Measurements from ENCODE around the gene CMIP.

The CMIP gene

DNA sequence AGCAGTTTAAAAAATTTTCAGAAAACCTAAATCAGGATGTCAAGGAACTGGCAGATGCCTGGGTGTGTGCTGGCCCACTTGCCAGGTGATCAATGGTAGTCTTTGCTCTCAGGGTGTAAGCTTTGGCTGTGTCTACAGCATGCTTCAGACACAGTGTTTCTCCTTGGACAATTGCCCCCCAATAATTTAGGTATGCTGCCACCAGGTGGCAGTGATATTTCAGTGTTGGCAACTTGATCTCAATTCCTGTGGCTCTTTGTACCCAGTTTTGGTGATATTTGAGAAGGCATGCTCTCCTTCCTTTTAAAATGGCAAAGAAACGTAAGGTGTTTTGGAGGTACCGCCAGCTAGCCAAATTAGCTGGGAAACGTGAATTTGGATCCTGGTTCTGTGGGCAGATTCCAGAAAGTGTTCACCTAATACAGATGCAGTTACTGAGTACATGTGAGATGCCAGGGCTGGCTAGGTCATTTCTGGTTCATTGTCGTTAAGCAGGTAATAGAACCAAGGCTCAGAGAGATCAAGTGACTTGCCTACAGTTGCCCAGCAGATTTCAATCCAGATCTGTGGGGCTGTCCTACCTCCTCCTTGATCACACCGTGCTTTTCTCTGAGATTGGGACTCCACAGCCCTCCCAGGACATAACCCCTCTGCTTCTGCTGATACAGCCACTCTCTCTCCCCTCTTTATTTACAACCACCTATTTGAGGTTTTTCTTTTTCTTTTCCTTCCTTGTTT lies 178.9 kb downstream of the CMIP start:
- TF ChIP-seq, protein P1, sequence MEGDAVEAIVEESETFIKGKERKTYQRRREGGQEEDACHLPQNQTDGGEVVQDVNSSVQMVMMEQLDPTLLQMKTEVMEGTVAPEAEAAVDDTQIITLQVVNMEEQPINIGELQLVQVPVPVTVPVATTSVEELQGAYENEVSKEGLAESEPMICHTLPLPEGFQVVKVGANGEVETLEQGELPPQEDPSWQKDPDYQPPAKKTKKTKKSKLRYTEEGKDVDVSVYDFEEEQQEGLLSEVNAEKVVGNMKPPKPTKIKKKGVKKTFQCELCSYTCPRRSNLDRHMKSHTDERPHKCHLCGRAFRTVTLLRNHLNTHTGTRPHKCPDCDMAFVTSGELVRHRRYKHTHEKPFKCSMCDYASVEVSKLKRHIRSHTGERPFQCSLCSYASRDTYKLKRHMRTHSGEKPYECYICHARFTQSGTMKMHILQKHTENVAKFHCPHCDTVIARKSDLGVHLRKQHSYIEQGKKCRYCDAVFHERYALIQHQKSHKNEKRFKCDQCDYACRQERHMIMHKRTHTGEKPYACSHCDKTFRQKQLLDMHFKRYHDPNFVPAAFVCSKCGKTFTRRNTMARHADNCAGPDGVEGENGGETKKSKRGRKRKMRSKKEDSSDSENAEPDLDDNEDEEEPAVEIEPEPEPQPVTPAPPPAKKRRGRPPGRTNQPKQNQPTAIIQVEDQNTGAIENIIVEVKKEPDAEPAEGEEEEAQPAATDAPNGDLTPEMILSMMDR (IDR thresholded peaks at IDR 0.05; ENCODE audit: insufficient read depth, low read length, poor library complexity, severe bottlenecking): peak; percentile 62
- no peak for DNase-seq (ENCODE audit: extremely low read depth, insufficient read length)
- Histone ChIP-seq H3K36me3 (ENCODE audit: control insufficient read depth, insufficient read depth, low read length) (no peaks in the 10 kb centered on the region; the same call in 1 of the 2 replicates), H3K27me3 (replicated peaks; ENCODE audit: control insufficient read depth, insufficient read depth, low read length) (no peaks in the 10 kb centered on the region), H3K4me3 (replicated peaks; ENCODE audit: low read depth, low read length) (no peak overlapping the region)

DNA sequence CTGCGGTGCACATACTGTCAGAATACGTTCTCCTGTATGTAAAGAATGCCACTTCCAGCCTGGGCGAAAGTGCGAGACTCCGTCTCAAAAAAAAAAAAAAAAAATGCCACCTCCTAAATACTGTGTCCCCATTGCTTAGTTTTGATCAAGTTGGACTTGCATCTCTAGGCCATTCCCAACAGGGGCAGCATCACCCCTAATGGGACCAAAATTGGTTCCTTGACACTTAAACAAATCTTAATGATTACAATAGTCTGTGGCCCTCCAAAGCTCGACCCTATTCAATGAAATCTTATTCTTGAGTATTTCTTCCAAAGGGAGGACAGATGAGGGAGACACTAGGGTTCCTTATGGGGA lies 179.8 kb downstream of the CMIP start:
- no peak for DNase-seq (ENCODE audit: extremely low read depth, insufficient read length)
- TF ChIP-seq, protein P1 (IDR thresholded peaks at IDR 0.05; ENCODE audit: insufficient read depth, low read length, poor library complexity, severe bottlenecking): no peak
- H3K4me3 ChIP-seq (replicated peaks; ENCODE audit: low read depth, low read length): no peak overlapping the region
- no peaks in the 10 kb centered on the region; the same call in 1 of the 2 replicates for H3K36me3 ChIP-seq (ENCODE audit: control insufficient read depth, insufficient read depth, low read length)
- no peaks in the 10 kb centered on the region for H3K27me3 ChIP-seq (replicated peaks; ENCODE audit: control insufficient read depth, insufficient read depth, low read length)

- H3K27me3 ChIP-seq (replicated peaks; ENCODE audit: control insufficient read depth, insufficient read depth, low read length): no peaks in the 10 kb centered on the region
- no peaks in the 10 kb centered on the region; the same call in 1 of the 2 replicates for H3K36me3 ChIP-seq (ENCODE audit: control insufficient read depth, insufficient read depth, low read length)
- H3K4me3 ChIP-seq (replicated peaks; ENCODE audit: low read depth, low read length): no peak overlapping the region
- TF ChIP-seq, protein P1 (IDR thresholded peaks at IDR 0.05; ENCODE audit: insufficient read depth, low read length, poor library complexity, severe bottlenecking): no peak
- peak; percentile 38 for DNase-seq (ENCODE audit: extremely low read depth, insufficient read length)
Measured at GRCh38 chr16:81624760-81625543, 180.3 kb downstream of the CMIP start.

- DNase-seq (ENCODE audit: extremely low read depth, insufficient read length): peak; percentile 41
- H3K4me3 ChIP-seq (replicated peaks; ENCODE audit: low read depth, low read length): peak overlapping the region; percentile 54
- no peaks in the 10 kb centered on the region for H3K27me3 ChIP-seq (replicated peaks; ENCODE audit: control insufficient read depth, insufficient read depth, low read length)
- H3K36me3 ChIP-seq (ENCODE audit: control insufficient read depth, insufficient read depth, low read length): no peaks in the 10 kb centered on the region; the same call in 1 of the 2 replicates
- TF ChIP-seq, protein P1 (IDR thresholded peaks at IDR 0.05; ENCODE audit: insufficient read depth, low read length, poor library complexity, severe bottlenecking): no peak
Measured at GRCh38 chr16:81625544-81626153, 181.0 kb downstream of the CMIP start.

DNA sequence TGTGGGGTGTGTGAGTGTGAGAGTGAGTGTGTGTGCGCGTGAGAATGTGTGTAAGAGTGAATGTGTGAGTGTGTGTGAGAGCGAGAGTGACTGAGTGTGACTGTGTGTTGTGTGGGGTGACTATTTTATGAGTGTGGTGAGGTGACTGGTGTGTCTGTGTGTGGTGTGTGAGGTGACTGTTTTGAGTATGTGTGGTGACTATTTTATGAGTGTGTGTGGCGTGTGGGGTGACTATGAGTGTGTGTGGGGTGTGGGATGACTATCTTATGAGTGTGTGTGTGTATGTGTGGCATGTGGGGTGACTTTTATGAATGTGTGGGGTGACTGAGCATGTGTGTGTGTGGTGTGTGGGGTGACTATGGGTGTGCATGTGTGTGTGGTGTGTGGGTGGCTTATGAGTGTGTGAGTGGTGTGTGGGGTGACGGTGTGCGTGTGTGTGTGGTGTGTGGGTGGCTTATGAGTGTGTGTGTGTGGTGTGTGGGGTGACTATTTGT lies 181.6 kb downstream of the CMIP start:
- DNase-seq (ENCODE audit: extremely low read depth, insufficient read length): no peak
- Histone ChIP-seq H3K27me3 (replicated peaks; ENCODE audit: control insufficient read depth, insufficient read depth, low read length) (no peaks in the 10 kb centered on the region), H3K4me3 (replicated peaks; ENCODE audit: low read depth, low read length) (peak overlapping the region; percentile 54), H3K36me3 (ENCODE audit: control insufficient read depth, insufficient read depth, low read length) (no peaks in the 10 kb centered on the region; the same call in 1 of the 2 replicates)
- TF ChIP-seq, protein P1 (IDR thresholded peaks at IDR 0.05; ENCODE audit: insufficient read depth, low read length, poor library complexity, severe bottlenecking): no peak

Measured in GM06990 (cell line).